Colonic mucosa (tissue), 4 donors: ENCODE measurements around the gene BCO1. TPM values are rescaled to one million over a fixed set of nuclear protein-coding genes. Genes with fewer than 3 reads are reported as not detected.

Experiments
- DNase-seq: peaks from one replicate; pipeline ENCODE4 v3.0.0-alpha.2; 2020
- H3K27ac ChIP-seq: fragments of 200-600 bp; one replicate; pipeline ENCODE4 v1.8.0; 2021
- H3K27me3 ChIP-seq: fragments of 200-600 bp; one replicate; pipeline ENCODE4 v1.8.0; 2021
- H3K36me3 ChIP-seq: fragments of 200-600 bp; one replicate; pipeline ENCODE4 v1.8.0; 2021
- H3K4me1 ChIP-seq: fragments of 200-600 bp; one replicate; pipeline ENCODE4 v1.8.0; 2021; ENCODE audit warnings: mild to moderate bottlenecking
- H3K4me3 ChIP-seq: fragments of 200-600 bp; one replicate; pipeline ENCODE4 v1.8.0; 2021
- H3K9ac ChIP-seq, 2 donors: one replicate each; pipeline ENCODE4 v1.7.0; 2013; ENCODE audit warnings: control low read depth in 2 of 2, low read depth in 2 of 2, low read length in 2 of 2
- H3K9me3 ChIP-seq: fragments of 200-600 bp; one replicate; pipeline ENCODE4 v1.8.0; 2021
- CTCF ChIP-seq: fragments of 200-600 bp; IDR thresholded peaks from one replicate; pipeline ENCODE4 v1.8.0; 2022; ENCODE audit warnings: antibody characterized with exemption, mild to moderate bottlenecking
- intact Hi-C: fragments of 100-400 bp; cut with DNase I; formaldehyde crosslinking; loops from one replicate; pipeline ENCODE4 v1.14.1; 2022
- total RNA-seq, 2 donors: library from RNA; stranded (reverse); fragmentation: NEBNext Ultra II Directional in 1 of 2; extraction: Animal tissue kit (Norgen Biotek cat#: 25700) in 1 of 2; gene quantifications; one replicate each; pipeline ENCODE4 v1.2.1, GENCODE V29; 2021
- donor health status: healthy.
- donor health status: DM: no; HTN: no; CAD: no.
- donor health status: DM: no; HTN: no; CAD: no.

The BCO1 gene
- total RNA-seq, 2 donors from 2014 or later: 2.1 to 6.1 TPM

GRCh38 chr16:81324808-81325207 lies 86.3 kb downstream of the BCO1 start:
- no peak overlapping the region for H3K4me3 ChIP-seq
- no peaks in the 10 kb centered on the region for H3K36me3 ChIP-seq
- no peak overlapping the region for H3K27ac ChIP-seq
- DNase-seq: no peak
- H3K9ac ChIP-seq: no peak overlapping the region
- peaks cover 4% of the 10 kb centered on the region for H3K4me1 ChIP-seq
- no peak for TF ChIP-seq CTCF
- no peaks in the 10 kb centered on the region for H3K9me3 ChIP-seq
- H3K27me3 ChIP-seq: no peaks in the 10 kb centered on the region
- intact Hi-C loops: no loop called here

DNA sequence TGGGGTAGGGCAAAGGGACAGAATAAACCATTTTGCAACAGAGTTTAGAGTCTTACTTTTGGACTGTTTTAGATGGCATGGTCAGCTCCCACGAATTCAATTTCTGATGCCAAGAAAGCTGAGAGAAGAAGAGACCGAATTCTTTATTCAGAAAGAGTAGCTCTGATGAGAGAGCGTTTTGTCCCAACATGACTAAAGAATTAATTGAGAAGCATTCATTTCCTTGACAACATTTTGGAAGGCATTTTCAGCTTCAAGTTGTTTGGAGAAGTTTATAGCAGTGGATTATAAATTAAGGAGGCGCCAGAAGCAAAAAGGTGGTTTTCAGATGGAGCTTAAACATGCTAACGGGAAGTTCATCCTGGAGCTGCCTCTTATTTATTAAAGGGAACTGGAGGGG lies 88.5 kb downstream of the BCO1 start:
- intact Hi-C loops: no loop called here
- TF ChIP-seq CTCF: no peak
- H3K27ac ChIP-seq: no peak overlapping the region
- H3K9ac ChIP-seq: no peak overlapping the region
- H3K27me3 ChIP-seq: no peaks in the 10 kb centered on the region
- DNase-seq: no peak
- peaks cover 4% of the 10 kb centered on the region for H3K4me1 ChIP-seq
- H3K4me3 ChIP-seq: no peak overlapping the region
- no peaks in the 10 kb centered on the region for H3K9me3 ChIP-seq
- no peaks in the 10 kb centered on the region for H3K36me3 ChIP-seq

GRCh38 chr16:81327447-81328196 lies 89.1 kb downstream of the BCO1 start:
- peaks cover 4% of the 10 kb centered on the region for H3K4me1 ChIP-seq
- TF ChIP-seq CTCF: no peak
- H3K9ac ChIP-seq: no peak overlapping the region
- H3K27ac ChIP-seq: no peak overlapping the region
- H3K4me3 ChIP-seq: no peak overlapping the region
- DNase-seq: peak; percentile 29
- H3K27me3 ChIP-seq: no peaks in the 10 kb centered on the region
- H3K36me3 ChIP-seq: no peaks in the 10 kb centered on the region
- H3K9me3 ChIP-seq: no peaks in the 10 kb centered on the region
- intact Hi-C loops: no loop called here

DNA sequence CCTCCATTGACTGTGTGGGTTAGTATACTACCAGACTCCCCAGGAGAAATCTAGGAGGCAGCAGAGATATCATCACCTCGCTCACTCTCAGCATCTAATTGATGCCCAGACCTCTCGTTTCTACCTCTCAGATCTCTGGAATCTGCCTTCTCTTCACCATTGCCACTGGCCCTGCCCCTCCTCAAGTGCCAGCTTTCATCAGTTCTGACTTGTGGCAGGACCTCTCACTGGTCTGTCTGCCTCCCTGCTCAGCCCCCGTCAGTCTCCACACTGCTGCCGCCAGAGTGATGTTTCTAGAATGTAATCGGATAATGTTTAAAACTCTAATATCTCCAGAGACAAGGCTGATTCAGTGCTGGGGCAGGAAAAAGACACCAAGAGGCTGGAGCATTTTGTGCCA lies 91.5 kb downstream of the BCO1 start:
- Histone ChIP-seq H3K4me3 (no peak overlapping the region), H3K27ac (no peak overlapping the region), H3K4me1 (peaks cover 4% of the 10 kb centered on the region), H3K36me3 (no peaks in the 10 kb centered on the region), H3K9me3 (no peaks in the 10 kb centered on the region), H3K27me3 (no peaks in the 10 kb centered on the region), H3K9ac (no peak overlapping the region)
- DNase-seq: no peak
- intact Hi-C loops: no loop called here
- no peak for TF ChIP-seq CTCF

DNA sequence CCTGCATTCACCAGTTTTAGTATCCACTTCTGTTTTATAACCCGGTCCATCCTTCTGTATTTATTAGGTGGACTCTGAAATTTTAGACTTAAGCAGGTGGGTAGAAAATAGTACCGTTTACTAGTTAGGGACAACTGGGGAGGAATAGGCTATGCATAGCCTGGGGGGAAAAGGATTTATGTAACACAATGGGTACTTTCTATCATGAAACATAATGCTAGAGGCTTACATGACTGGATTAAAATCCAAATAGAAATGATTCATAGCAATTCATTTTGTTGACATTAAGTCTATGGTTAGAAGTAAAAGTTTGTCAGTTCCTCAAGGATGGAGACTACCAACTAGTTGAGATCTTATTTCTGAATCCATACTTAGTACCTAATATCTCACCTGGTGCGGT lies 94.9 kb downstream of the BCO1 start:
- Histone ChIP-seq H3K4me1 (no peaks in the 10 kb centered on the region), H3K9ac (no peak overlapping the region), H3K27me3 (no peaks in the 10 kb centered on the region), H3K36me3 (no peaks in the 10 kb centered on the region), H3K27ac (no peak overlapping the region), H3K9me3 (no peaks in the 10 kb centered on the region), H3K4me3 (no peak overlapping the region)
- intact Hi-C loops: no loop called here
- TF ChIP-seq CTCF: no peak
- DNase-seq: no peak
